K562 treated with DMSO at 1 percent for 48 hours (cell line): ENCODE data around the gene PLEKHB1. TPM values are rescaled to one million over a fixed set of nuclear protein-coding genes. Genes with fewer than 3 reads are reported as not detected.

ENCODE experiments used
- total RNA-seq: library from RNA; unstranded; fragments of 300-600 nt; gene quantifications from 2 replicates; pipeline ENCODE4 v1.2.3, GENCODE V29; 2022; ENCODE audit warnings: low replicate concordance; ENCODE audit errors: extremely low read depth

Gene PLEKHB1
- total RNA-seq, result not detected in 2 replicates

GRCh38 chr11:73645972-73646631, at the start of gene PLEKHB1:
Gene PLEKHB1 (plus strand): TSS chr11:73646581. CDS start chr11:73646609, 28 bp downstream.

DNA sequence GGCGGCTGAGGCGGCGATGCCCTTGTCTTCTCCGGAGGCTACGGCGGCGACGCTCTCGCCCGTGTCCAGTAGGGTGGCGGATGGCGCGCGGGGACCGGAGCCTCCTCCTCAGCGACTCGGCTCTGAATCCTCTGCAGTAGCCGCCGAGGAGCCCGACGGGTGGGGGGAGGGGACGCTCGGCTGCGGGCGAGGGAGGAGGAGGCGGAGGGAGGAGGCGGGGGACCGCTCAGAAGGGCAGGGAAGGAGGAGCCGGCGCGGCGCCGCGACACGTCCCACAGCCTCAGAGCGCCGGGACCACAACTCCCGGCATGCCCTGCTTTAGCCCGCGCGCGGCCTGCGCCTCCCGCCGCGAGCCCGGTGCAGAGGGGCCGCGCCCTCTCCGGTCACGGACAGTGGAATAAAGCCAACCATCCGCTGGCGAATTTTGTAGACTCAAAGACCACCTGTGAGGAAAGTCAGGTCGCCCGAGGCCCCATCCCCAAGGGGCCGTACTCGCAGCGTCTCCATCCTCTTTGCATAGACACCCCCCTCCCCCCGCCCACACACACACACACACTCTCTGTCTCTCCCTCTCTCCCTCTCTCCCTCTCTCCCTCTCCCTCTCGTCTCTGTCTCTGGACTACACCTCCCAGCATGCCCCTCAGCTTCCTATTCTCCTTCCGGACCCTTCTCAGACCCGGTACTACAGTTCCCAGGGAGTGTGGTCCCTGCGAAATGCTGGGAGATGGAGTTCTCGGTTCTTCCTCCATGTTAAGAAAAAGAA, 48.2 kb upstream of the PLEKHB1 start, which contains the start of gene FAM168A:
TSS of gene FAM168A (minus strand) at position 157 of the 763 bp plus-strand sequence. CDS start 129,638 bp downstream, outside the sequence.

Other genes with a start within 250 kb of the PLEKHB1 start
- not detected in 2 replicates for gene FAM168A, start 48.5 kb upstream of the PLEKHB1 start, total RNA-seq
- not detected in 2 replicates for gene RAB6A, start 114.5 kb downstream of the PLEKHB1 start, total RNA-seq
- gene MRPL48, start 141.3 kb downstream of the PLEKHB1 start, total RNA-seq, result not detected in 2 replicates
- gene COA4, start 230.3 kb downstream of the PLEKHB1 start, total RNA-seq, result not detected in 2 replicates
- not detected in 2 replicates for gene PAAF1, start 230.4 kb downstream of the PLEKHB1 start, total RNA-seq